Kidney capillary endothelial cell (primary cell): ENCODE measurements around the gene BCHE.
"Not testable (repeated sequence)": the region's sequence is repeated elsewhere in the genome, so short reads cannot be mapped to it uniquely, and the experiment has no call there.

ENCODE experiments used
- DNase-seq: peaks from one replicate; pipeline ENCODE4 v3.0.0-alpha.2; 2018; ENCODE audit warnings: low spot score

The BCHE gene

GRCh38 chr3:165816209-165816608, 21.0 kb downstream of the BCHE start:
- no peak for DNase-seq

GRCh38 chr3:165815682-165816081, 21.5 kb downstream of the BCHE start:
- no peak for DNase-seq

DNA sequence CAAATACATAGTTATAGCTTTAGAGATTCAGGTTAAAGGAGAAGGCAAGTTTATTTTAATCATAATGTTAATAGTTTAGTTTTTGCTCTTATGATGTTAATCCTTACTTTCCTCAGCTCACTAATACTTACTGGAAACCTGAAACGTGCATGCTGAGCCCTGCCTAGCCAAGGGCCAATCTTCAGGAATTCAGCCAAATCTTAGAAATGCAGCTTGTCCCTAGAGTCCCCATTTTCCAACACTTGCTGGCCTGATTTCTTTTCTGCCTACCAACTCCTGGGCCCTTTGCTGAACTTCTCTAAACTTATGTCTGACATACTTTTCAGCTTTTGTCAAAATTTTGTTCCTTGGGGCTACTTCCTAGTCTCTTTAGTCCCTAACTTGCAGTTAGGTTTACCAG, 22.8 kb downstream of the BCHE start:
- DNase-seq, result no peak

DNA sequence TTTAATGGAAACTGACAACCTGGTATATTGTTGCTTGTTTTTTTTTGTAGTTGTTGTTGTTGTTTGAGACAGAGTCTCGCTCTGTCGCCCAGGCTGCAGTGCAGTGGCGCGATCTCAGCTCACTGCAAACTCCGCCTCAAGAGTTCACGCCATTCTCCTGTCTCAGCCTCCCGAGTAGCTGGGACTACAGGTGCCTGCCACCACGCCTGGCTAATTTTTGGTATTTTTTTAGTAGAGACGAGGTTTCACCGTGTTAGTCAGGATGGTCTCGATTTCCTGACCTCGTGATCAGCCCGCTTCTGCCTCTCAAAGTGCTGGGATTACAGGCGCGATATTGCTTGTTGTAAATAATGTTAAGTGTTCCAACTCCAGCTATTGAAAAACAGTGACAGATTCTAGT, 29.3 kb downstream of the BCHE start:
- not testable (repeated sequence) for DNase-seq

DNA sequence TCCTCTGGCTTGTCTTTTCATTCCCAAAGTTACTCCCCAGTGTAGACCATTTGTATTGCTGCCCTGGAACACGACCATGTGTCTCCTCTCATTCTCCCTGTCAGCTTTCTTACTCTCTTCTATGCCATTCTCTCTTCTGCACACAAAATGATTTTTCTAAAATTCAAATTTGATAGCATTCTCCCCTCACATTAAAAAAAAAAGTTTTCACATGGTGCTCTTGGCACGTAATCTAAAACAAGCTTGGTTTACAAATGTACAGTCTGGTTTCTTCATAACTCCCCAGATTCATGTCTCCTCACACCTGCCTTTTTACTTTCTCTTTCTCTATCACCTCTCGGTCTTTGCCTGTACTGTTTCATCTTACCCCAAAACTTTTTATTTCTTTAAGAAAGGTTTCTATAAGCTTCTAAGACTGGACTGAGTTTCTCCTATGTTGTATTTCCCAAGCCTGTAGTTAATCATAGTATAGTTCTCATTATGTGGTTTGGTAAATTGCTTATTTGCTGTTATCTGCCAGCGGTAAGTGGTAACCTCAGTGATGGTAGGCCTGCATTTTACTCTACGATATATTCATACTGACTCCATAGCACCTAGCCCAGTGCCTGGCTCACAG, 31.2 kb downstream of the BCHE start:
- DNase-seq, result no peak

DNA sequence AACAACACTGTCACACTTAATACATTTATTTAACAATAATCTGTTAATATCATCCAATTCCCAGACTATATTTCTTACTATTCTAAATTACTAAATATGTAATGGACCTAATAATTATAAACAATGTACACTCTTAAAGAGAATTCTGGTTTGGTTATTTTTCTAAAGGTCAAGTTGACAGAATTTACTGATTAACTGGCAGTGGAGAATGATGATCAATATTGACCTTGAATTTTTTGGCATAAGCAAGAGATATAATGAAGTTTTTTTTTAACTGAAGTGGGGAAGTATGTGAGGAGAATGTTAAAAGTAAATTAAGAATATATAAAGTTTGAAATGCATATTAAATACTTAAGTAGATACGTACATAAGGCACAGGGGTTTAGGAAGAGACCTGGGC, 33.8 kb downstream of the BCHE start:
- no peak for DNase-seq

- no peak for DNase-seq
Observed at GRCh38 chr3:165800970-165801369, 36.3 kb downstream of the BCHE start.

DNA sequence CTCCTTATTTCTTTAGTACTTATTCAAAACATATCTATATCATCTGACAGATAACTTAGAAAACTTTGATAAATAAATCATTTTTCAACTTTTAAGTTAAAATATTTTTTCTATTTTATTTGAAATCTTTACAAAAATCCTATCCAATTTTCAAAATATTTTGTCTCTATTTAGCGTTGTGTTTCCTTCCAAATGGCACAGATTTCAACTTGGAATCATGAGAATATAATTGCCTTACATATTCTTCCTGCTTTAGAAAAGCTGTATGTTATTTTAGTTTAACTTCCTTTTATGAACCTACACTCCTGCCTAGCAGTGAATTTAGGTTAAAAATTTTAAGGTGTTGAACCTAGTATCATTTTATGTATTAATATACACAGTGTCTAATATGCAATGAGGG, 38.2 kb downstream of the BCHE start:
- DNase-seq, result no peak

- no peak for DNase-seq
Observed at GRCh38 chr3:165797551-165797950, 39.7 kb downstream of the BCHE start.

GRCh38 chr3:165796701-165797100, 40.5 kb downstream of the BCHE start:
- no peak for DNase-seq

DNA sequence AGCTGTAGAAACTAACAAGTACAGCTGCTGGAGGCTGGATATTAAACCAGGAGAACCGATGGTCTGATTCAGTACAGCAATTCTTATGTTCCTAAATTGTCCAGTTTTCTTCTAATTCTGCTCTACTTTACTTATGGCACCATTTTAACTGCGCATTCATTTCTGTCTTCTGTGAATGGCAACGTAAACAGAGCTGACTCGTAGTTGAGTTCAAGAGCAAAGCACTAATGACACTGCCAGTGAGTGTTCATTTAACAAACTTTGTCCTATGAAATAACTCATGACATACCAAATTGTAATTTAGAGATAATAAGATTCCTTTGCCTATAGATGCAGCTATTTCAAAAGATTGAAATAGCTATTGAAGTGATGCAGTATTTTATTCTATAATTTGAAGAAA, 48.7 kb downstream of the BCHE start:
- DNase-seq, result no peak

DNA sequence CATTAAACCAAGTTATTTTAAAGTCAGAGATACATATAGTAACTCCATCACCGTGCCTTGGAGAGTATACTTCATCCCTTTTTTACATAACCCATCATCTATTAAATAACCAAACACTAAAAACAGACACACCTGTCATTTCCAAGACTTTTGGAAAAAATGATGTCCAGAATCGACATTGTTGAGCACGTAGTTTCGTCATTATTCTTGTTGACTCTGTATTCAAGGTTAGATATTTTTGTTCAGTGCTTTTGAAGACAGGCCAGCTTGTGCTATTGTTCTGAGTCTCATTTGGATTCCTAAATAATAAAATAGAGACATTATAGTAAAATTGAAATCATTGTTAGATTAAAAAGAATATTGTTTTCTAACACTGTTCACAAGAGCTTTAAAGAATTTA, 51.2 kb downstream of the BCHE start:
- no peak for DNase-seq

DNA sequence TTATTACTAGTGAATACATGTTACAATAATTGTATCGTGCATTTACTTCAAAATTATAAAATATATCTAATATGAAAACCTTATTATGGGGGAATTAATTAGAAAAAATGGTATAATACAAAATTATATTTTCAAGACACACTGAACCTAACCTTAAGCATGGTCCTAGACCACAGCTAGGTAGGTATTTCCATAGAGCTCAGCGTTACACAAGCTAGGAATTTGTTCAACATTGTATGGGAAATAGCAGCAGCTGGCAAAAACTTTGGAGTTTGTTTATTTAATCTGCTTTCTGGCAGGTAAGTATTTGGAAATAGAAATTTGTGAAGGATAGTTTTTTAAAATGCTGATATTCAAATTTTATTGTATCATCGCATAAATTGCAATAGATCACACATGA, 52.9 kb downstream of the BCHE start:
- no peak for DNase-seq

DNA sequence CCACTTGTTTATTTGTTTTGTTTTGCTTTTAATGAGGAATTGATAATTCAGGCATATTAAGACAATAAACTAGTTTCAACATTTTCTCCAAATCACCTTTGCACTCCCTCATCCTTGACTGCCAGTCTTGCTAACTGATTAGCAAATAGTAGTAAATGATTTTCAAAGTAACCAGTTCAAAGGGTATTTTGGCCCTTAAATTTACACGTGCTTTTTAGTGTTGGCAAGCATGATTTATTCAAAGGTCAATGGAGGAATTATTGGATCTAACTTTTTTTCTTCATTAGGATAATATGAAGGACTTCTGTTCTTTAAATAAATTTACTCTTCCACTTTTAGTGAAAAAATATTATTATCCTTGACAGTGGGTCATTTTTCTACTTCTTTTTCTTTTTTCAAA, 53.8 kb downstream of the BCHE start:
- DNase-seq, result no peak

DNA sequence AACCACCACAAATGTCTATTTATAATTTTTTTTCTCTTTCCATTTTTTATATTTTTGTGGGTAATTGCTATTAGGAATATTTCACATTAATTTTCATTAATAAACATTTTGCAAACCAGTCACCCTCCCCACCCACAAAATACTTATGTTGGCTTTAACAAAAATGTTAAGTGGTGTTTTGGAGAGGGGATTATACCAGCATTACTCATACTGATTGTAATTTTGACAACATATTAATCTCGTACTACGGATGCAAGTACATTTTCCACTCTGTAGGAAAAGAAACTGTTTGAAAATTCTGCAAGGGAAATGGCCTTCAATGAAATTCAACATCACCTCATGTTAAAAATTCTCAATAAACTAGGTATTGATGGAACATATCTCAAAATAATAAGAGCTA, 58.3 kb downstream of the BCHE start:
- no peak for DNase-seq

DNA sequence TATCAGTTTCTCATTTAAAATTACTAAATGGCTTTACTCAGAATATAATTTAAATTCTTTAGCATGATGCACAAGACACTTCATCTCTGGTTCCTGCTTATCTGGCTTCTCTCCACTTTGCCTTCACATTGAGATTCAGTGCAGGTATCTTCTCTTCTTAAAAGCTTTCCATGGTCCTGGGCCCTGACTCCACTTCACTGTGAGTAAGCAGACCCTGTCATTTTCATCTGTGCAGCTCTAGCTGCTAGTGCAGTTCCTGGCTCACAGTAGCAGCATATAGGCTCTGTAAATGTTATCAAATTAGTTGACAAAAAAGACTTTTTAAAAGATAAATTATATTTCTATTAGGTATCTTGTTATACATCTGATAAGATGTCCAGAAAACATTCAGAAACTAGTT, 58.8 kb downstream of the BCHE start:
- DNase-seq, result no peak

DNA sequence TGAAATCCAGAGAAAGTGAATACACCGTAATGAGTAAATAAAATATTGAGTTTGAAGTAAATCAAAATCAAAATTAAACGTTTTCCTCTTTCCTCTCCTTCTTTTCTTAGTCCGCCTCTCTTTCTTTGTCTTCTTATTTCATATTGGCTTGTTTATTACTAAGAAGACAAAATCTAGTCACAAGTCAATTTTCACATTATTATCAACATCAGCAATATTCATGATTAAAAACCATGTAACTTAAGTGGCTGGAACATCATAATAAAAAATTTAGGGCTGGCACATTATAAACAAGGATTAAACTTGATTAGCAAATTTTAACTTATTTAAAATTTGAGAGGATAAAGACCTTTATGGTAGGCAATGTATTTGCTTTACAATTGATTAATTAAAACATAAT, 61.4 kb downstream of the BCHE start:
- no peak for DNase-seq

- DNase-seq, result no peak
Observed at GRCh38 chr3:165770781-165771180, 66.4 kb downstream of the BCHE start.

GRCh38 chr3:165768680-165769079, 68.5 kb downstream of the BCHE start:
- DNase-seq, result no peak

DNA sequence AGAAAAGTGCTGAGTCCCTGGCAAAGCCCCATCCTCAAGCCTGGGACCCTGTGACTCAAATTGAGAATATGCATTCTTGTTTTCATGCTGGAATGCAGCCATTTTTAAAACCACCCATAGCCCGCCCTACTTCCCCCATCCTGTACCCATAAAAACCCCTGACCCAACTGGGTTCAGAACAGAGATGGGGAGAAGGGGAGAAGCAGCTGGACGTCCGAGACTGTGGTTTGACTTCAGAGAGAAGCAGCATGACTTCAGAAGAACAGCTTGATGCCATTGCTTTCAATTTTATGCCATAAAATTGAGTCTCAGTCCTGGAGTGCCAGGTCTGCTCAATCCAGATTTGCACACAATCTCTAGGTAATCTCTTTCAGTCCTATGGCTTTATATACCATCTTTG, 78.2 kb downstream of the BCHE start:
- no peak for DNase-seq

GRCh38 chr3:165755571-165755970, 81.7 kb downstream of the BCHE start:
- DNase-seq, result no peak

GRCh38 chr3:165754219-165755007, 82.8 kb downstream of the BCHE start:
- DNase-seq, result no peak

- DNase-seq, result no peak
Observed at GRCh38 chr3:165753560-165753959, 83.7 kb downstream of the BCHE start.

DNA sequence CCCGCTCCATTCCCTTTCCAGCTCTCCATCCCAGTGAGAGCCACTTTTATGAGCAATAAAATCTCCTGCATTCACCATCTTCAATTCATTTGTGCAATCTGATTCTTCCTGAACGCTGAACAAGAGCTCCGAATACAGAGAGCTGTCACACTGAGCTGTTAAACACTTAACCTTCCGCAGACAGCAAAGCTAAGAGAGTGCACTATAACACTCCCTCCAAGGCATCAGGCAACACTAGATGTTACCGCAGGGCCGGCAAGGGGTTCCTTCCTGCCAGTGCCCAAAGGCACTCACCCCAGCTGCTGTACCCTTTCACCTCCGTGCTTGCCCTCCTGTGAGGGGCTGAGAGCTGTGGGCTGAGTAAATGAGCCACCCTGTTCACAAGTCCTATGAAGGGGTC, 85.6 kb downstream of the BCHE start:
- no peak for DNase-seq
